Measurements from ENCODE around the gene TMEM45A.

DNA sequence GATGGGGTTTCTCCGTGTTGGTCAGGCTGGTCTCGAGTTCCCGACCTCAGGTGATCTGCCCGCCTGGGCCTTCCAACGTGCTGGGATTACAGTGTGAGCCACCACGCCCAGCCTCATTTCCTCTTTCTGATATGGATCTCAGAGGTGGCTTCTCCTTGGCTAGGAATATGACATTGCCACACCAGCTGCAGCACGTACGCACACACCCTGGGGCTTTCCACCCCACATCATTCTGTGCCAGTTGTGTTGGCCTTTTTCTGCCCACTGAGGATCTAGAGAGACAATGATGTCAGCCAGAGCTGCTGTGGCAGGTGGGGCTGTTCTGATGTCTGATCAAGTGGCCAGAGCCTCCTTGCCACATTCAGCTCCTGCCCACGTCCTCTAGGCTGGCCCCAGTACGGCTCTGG lies 29.0 kb downstream of the TMEM45A start:
- TF ChIP-seq FOXM1 (IDR thresholded peaks at IDR 0.05; ENCODE audit: borderline replicate concordance), result no peak
- no peak for TF ChIP-seq TARDBP (IDR thresholded peaks at IDR 0.05)
- no peak for TF ChIP-seq ARNT (IDR thresholded peaks at IDR 0.05)
- no peak for TF ChIP-seq FOXK2 (IDR thresholded peaks at IDR 0.05)
- TF ChIP-seq SP1 (IDR thresholded peaks at IDR 0.05), result no peak
- no peak for TF ChIP-seq SUZ12 (IDR thresholded peaks at IDR 0.05)
- no peak for TF ChIP-seq CTBP1 (IDR thresholded peaks at IDR 0.05; ENCODE audit: borderline replicate concordance)
- TF ChIP-seq FOXA1 (IDR thresholded peaks at IDR 0.05), result no peak
